Lower leg skin (tissue), 3 donors: ENCODE data around the gene PSMG4.

Experiments used
- CTCF ChIP-seq, 3 donors: fragments of 450-650 bp; IDR thresholded peaks; one replicate each; pipeline ENCODE4 v1.5.1; 2016; ENCODE audit warnings: antibody characterized with exemption in 3 of 3, mild to moderate bottlenecking in 3 of 3, moderate library complexity in 2 of 3
- POLR2A ChIP-seq, 2 donors: fragments of 450-650 bp; IDR thresholded peaks; one replicate each; pipeline ENCODE4 v1.6.1; 2016 to 2017; ENCODE audit warnings: antibody characterized with exemption in 2 of 2, mild to moderate bottlenecking in 1 of 2, moderate library complexity in 1 of 2

GRCh38 chr6:3228046-3228671 lies 30.6 kb upstream of the PSMG4 start:
- TF ChIP-seq CTCF (IDR thresholded peaks at IDR 0.05) (no peak), POLR2A (IDR thresholded peaks at IDR 0.05) (no peak)
